C4-2B (cell line): ENCODE results near the gene TPRX1.

Experiments used
- ZFX ChIP-seq: fragments of 450-650 bp; IDR thresholded peaks from 2 replicates; pipeline ENCODE4 v1.6.1; 2017
- TF ChIP-seq, protein P1 (sequence below): fragments of 450-650 bp; conservative IDR thresholded peaks from 2 replicates; pipeline ENCODE4 v1.5.1; 2017; ENCODE audit warnings: mild to moderate bottlenecking

DNA sequence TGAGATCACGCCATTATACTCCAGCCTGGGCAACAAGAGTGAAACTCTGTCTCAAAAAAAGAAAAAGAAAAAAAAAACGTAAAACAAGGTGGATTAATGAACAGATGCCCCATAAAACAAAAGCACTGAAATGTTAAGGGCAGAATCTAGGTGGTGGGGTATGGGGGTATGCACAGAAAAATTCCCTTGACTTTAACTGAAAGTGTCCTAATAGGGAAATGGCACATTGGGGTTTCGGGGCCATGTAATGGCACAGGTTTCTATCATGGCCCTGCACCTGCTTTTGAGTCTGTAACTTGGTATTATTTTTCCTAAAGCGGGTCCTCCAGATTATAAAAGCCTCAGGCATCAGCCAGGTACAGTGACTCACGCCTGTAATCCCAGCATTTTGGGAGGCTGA, 42.8 kb downstream of the TPRX1 start:
- TF ChIP-seq, protein P1, sequence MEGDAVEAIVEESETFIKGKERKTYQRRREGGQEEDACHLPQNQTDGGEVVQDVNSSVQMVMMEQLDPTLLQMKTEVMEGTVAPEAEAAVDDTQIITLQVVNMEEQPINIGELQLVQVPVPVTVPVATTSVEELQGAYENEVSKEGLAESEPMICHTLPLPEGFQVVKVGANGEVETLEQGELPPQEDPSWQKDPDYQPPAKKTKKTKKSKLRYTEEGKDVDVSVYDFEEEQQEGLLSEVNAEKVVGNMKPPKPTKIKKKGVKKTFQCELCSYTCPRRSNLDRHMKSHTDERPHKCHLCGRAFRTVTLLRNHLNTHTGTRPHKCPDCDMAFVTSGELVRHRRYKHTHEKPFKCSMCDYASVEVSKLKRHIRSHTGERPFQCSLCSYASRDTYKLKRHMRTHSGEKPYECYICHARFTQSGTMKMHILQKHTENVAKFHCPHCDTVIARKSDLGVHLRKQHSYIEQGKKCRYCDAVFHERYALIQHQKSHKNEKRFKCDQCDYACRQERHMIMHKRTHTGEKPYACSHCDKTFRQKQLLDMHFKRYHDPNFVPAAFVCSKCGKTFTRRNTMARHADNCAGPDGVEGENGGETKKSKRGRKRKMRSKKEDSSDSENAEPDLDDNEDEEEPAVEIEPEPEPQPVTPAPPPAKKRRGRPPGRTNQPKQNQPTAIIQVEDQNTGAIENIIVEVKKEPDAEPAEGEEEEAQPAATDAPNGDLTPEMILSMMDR = no peak
- no peak for TF ChIP-seq ZFX
